Spleen (tissue), 7 donors: ENCODE data around the gene GET3.

Source experiments
- CTCF ChIP-seq, 11 experiments: fragments of 200-600 bp in 7 of 11; fragments of 450-650 bp in 4 of 11; sonication (generic) in 4 of 11; IDR thresholded peaks in 8 of 11; conservative IDR thresholded peaks in 3 of 11; 1 replicate in 7 of 11; 2 replicates in 4 of 11; pipeline versions ENCODE4 v1.4.0 to v1.8.0; 2016 to 2021; ENCODE audit warnings: antibody characterized with exemption in 11 of 11, inconsistent platforms in 4 of 11, mild to moderate bottlenecking in 1 of 11
- POLR2A ChIP-seq, 3 donors: fragments of 450-650 bp; IDR thresholded peaks; one replicate each; pipeline ENCODE4 v1.5.1; 2017; ENCODE audit warnings: antibody characterized with exemption in 3 of 3, mild to moderate bottlenecking in 1 of 3
- POLR2AphosphoS5 ChIP-seq, 3 donors: sonication (generic); formaldehyde crosslinking; IDR thresholded peaks; one replicate each; pipeline ENCODE4 v1.5.1; 2017; ENCODE audit warnings: antibody characterized with exemption in 3 of 3
- donor health status: DM: no; HTN: no; CAD: no; lungs with moderate emphysema.
- donor health status: DM: no; HTN: no; CAD: no.
- donor health status: DM: no; HTN: no; CAD: no.

GRCh38 chr19:12797141-12797587, 59.9 kb downstream of the GET3 start:
- no peak for TF ChIP-seq CTCF (IDR thresholded peaks at IDR 0.05 in 8 of 11, conservative IDR thresholded peaks at IDR 0.05 in 3 of 11)
- no peak for TF ChIP-seq POLR2AphosphoS5 (IDR thresholded peaks at IDR 0.05)
- no peak for TF ChIP-seq POLR2A (IDR thresholded peaks at IDR 0.05)
